GM12872 (cell line): Measurements from ENCODE around the gene TRIM72.

Experiments used
- CTCF ChIP-seq: IDR thresholded peaks from 3 replicates; pipeline ENCODE4 v1.5.1; 2011; ENCODE audit warnings: low read depth, mild to moderate bottlenecking, low read length, moderate library complexity; ENCODE audit not compliant: insufficient read depth

TRIM72 gene

GRCh38 chr16:31200821-31201568 is 12.9 kb upstream of the TRIM72 start:
- TF ChIP-seq CTCF, result peak; percentile 28; the same call in 1 of the 3 replicates

- TF ChIP-seq CTCF, result no peak
Measured at GRCh38 chr16:31201582-31202413, 12.1 kb upstream of the TRIM72 start.

- no peak for TF ChIP-seq CTCF
Measured at GRCh38 chr16:31202414-31203375, 11.2 kb upstream of the TRIM72 start, which contains the start of gene PYCARD. Gene PYCARD (minus strand): TSS chr16:31202760. CDS start chr16:31202690, 70 bp downstream.

- no peak for TF ChIP-seq CTCF
Measured at GRCh38 chr16:31204871-31205666, 8.8 kb upstream of the TRIM72 start.

- no peak for TF ChIP-seq CTCF
Measured at GRCh38 chr16:31206776-31207175, 7.1 kb upstream of the TRIM72 start.

GRCh38 chr16:31213342-31213741 is 577 bp upstream of the TRIM72 start:
- TF ChIP-seq CTCF, result no peak
